CMK (cell line): ENCODE measurements around the gene TOMT.
"Not testable (repeated sequence)": the region's sequence is repeated elsewhere in the genome, so short reads cannot be mapped to it uniquely, and the experiment has no call there.

Experiments
- DNase-seq: peaks from one replicate; pipeline ENCODE4 v3.0.0-alpha.2; 2010; ENCODE audit warnings: low read depth

TOMT gene

DNA sequence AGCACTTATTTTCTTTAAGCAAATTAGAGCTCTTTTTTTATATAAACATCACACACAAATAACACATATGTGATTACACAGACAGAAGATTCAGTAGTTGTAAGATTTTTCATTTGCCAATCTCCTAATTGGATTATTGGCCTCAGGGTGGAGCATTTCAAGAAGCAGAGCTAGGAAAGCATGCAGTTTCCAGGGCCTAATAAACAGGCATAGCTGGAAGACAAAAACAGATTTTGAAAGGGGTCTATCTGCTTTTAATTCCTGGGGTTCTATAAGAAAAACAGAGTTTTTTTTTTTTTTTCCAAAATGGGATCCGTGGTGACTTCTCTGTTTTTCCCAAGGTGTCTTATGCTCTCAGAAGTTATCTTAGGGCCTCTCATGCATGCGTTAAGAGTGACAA, 22.2 kb downstream of the TOMT start:
- no peak for DNase-seq

GRCh38 chr11:72129381-72129780, 23.7 kb downstream of the TOMT start:
- DNase-seq: no peak

GRCh38 chr11:72132646-72133045, 26.9 kb downstream of the TOMT start:
- no peak for DNase-seq

GRCh38 chr11:72135473-72135872, 29.7 kb downstream of the TOMT start, which contains the start of gene FOLR3:
Gene FOLR3 (plus strand): TSS chr11:72135725. CDS start chr11:72135953, 228 bp downstream.
- DNase-seq: not testable (repeated sequence)

- no peak for DNase-seq
Observed at GRCh38 chr11:72135891-72136683, 30.4 kb downstream of the TOMT start.

DNA sequence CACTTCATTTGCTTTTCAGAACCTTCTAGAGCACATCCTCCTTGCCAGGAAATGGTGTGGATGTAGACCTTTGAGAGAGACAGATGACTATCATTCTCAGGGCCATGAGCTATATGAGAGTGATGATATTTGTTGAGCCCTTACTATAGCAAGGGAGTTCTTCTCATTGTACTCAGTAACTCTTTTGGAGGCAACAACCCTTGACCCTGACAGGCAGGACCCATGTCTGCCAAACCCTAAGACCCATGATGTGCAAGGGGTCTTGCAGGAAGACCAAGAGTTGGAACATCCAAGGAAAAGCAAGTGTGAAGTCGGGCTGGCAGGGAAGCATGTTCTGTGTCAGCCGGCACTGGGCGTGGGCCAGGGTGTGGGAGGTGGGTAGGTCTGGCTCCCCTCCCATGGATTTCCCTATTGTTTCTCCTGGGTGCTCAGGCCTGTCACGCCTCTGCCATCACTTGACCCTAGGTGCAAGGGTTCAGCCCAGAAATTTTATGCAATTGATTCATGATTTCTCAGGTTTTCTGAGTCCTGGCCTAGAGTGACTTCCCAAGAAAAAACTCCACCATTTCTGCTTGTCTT, 31.0 kb downstream of the TOMT start:
- DNase-seq: no peak

GRCh38 chr11:72138821-72139390, 33.2 kb downstream of the TOMT start:
- no peak for DNase-seq

DNA sequence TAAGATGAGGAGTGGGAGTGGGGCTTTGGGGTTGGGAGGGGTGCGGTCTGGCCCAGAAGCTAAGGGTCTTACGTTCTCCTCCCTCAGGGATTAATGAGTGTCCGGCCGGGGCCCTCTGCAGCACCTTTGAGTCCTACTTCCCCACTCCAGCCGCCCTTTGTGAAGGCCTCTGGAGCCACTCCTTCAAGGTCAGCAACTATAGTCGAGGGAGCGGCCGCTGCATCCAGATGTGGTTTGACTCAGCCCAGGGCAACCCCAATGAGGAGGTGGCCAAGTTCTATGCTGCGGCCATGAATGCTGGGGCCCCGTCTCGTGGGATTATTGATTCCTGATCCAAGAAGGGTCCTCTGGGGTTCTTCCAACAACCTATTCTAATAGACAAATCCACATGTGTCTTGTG, 33.8 kb downstream of the TOMT start:
- DNase-seq: no peak

GRCh38 chr11:72140661-72141060, 34.9 kb downstream of the TOMT start:
- no peak for DNase-seq

- no peak for DNase-seq
Observed at GRCh38 chr11:72141066-72141465, 35.3 kb downstream of the TOMT start.

- DNase-seq: not testable (repeated sequence)
Observed at GRCh38 chr11:72142086-72142485, 36.4 kb downstream of the TOMT start.

GRCh38 chr11:72142543-72142942, 36.8 kb downstream of the TOMT start:
- not testable (repeated sequence) for DNase-seq

- DNase-seq: no peak
Observed at GRCh38 chr11:72144807-72145565, 39.3 kb downstream of the TOMT start.

- no peak for DNase-seq
Observed at GRCh38 chr11:72146625-72147024, 40.9 kb downstream of the TOMT start.

- no peak for DNase-seq
Observed at GRCh38 chr11:72150882-72151281, 45.2 kb downstream of the TOMT start.

DNA sequence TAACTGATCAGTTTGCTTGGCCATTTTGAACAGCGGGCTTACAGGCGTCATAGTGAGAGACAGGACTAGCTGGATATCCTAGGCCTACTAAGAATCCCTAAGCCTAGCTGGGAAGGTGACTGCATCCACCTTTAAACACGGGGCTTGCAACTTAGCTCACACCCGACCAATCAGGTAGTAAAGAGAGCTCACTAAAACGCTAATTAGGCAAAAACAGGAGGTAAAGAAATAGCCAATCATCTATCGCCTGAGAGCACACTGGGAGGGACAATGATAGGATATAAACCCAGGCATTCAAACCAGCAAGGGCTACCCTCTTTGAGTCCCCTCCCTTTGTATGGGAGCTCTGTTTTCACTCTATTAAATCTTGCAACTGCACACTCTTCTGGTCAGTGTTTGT, 48.1 kb downstream of the TOMT start:
- not testable (repeated sequence) for DNase-seq

DNA sequence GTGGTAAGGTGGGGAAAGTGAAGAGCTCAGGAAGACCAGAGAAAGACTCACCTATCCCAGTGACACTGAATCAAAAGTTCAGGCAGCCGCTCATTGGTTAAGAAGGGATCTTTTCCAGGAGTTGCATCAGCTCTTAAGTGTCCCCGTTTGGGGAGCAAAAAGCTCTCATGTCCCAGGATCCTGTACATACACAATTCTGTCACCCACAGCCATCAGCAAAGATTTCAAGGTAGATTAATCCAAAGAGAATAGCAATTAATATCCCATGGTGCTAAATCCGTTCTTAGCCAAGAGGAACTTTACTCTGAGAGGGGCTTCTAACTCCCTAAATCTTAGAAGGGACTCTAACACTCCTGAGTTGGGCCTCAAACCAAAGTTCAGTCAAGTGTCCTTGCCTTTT, 49.1 kb downstream of the TOMT start:
- no peak for DNase-seq

DNA sequence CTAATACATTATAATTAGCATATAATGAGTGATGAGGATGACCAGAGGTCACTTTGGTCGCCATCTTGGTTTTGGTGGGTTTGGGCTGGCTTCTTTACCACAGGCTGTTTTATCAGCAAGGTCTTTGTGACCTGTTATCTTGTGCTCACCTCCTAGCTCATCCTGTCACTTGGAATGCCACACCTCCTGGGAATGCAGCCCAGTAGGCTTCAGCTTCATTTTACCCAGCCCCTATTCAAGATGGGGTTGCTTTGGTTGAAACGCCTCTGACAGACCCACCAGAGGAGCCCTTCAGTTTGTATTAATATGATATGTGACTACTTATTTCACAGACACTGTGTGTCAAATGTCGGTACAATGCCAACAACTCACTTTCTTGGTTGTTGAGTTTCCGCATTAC, 50.0 kb downstream of the TOMT start:
- no peak for DNase-seq

DNA sequence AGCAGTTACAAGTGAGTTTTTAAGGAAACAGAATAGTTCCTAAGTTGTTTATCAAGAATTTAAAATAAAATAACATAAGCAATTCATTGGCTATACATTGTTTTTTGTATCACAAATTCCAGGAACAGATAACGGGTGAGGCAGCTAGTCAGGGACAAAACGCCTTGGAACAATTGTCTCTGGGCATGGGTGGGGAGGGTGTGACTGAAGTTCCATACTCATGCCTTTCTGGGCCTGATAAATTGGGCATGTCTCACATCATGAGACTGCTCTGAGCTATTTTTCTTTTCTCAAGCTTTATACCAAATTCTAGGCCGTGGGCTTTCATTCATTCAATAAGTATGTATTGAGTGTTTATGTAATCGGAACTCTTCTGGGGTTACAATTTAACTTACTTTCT, 51.4 kb downstream of the TOMT start:
- no peak for DNase-seq
